Inferior parietal cortex (tissue), 1 donor: ENCODE results near the gene LYSMD1.
A peak's percentile ranks its signal among the peaks of the same experiment; 100 is the strongest.

Experiments
- DNase-seq: peaks from one replicate; pipeline ENCODE4 v3.0.0-alpha.2; 2016; ENCODE audit errors: extremely low spot score

The LYSMD1 gene

DNA sequence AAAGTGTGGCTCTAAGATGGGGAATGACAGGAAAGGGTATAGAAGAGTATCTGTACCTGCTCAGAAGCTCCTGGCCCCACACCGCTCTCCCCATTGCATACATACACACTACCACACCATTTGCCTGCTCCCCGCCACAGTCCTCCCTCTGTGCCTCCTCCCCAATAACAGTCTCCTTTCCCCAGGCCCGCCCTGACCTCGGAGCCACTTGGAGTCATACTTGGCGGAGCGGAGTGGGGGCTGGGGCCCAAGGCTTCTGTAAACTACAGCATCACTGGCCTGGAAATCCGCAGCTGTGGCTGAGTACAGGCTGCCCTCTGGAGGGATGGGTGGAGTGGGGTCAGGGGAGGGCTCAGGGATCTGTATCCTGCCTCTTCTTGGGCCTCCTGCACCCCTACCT is 27.9 kb downstream of the LYSMD1 start:
- no peak for DNase-seq

DNA sequence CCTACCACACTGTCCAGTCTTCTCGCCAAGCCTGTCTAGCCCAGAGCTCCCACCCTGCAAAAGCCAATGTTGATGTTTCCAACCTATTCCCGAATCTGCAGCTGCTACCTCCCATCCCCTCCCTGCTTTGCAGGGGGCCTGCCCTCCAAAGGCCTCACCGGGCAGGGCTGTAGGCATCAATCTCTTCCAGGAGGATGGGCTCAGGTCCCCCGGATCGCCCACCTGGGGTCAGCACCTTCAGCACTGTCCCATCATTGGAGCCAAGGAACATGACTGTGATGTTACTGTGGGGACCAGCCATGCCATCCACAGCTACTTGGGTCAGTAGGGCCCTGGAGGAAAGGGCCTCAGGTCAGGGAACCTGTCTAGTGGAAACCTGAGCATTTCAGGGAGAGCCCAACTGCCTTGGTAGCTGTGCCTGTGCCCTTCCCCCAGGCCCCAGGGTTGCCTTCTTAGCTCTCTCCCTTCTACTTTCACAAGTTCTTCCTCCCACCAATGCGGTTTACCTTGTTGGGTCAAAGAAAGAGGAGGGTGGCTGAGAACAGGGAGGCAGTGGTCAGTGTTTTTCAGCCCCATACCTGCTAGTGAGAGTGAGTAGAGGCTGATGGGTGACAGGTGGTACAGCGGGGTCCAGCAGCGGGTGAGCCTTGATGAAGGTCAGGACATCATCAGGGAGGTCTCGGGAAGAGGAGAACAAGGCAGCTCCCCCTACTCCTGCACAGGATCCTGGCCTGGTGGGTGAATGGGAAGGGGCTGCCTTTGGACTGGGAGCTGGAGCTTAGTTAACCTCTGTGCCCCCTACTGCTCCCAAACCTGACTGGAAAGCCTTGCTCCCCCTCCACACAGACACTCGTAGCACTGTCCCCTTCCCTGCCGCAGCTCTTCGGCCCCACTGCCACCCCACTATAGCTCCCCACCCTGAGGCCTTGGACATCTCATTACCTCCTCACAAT is 30.0 kb downstream of the LYSMD1 start:
- no peak for DNase-seq

DNA sequence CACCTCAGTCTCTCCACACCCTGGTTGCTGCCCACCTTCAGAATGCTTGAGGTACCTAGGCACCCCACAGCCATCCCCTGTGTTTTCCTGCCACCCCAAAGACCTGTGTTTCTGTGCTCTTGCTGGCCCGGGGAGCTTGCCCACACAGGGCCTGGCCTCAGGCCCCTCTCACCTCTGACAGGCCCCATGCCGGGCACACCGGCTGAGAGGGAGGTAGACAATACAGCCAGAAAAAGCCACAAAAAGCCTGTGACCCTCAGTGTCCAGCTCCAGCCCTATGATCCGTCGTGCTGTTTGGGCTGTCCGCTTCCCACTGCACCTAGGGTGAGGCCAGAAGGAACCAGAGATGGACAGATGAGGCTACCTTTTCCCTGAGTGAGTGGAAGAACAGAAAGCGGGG is 30.7 kb downstream of the LYSMD1 start:
- DNase-seq: no peak

DNA sequence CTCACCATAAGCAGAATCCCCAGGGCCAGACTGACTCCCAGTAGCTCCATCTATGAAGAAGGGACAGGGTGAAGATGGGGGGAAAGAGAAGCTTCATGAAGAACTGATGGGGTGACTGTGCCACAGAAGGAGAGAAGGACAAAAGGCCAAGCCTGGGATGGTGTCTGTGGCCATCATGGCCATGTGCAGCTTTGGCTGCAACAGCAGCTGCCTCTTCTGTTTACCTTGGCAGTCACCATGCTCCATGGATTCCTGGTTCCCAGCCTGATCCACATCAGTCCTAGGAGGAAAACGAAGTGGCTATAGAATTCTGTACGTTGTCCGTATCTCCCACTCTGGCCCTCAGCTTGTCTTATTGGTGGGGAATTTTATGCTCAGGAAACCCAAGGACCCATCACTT is 31.3 kb downstream of the LYSMD1 start:
- no peak for DNase-seq

DNA sequence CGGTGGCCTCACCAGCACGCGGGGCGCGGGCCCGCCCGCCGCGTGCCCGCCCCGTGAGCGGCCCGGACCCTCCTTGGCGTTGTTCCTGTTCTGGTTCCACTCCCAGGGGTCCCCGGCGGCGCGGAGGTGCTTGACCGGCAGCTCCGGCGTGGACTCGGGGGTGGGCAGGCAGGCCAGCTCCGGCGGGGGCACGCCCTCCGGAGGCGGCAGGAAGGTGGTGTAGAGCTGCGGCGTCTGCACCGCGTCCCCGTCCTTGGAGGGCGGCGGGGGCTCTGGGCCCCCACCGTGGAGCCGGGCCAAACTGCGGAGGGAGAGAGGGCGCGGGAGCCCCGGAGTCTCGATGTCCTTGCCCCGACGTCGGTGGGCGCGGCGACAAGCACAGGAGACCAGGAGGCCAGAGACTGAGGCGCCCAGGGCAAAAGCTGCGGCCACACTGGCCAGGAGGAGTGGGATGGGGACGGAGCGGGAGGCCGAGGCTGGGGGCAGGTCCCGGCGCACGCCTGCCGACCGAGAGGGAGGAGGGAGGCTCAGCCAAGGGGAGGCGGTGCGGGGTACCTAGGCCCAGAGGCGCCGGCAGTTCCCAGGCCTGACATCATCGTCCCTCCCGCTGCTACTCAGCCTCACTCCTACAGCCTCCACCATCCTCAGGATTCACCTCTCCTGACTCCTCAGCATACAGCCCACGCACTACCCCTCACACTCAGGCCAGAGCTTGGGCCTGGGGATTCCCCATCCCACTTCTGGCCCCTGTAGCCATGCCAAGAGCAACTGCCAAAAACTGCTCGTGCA is 32.5 kb downstream of the LYSMD1 start:
- no peak for DNase-seq

DNA sequence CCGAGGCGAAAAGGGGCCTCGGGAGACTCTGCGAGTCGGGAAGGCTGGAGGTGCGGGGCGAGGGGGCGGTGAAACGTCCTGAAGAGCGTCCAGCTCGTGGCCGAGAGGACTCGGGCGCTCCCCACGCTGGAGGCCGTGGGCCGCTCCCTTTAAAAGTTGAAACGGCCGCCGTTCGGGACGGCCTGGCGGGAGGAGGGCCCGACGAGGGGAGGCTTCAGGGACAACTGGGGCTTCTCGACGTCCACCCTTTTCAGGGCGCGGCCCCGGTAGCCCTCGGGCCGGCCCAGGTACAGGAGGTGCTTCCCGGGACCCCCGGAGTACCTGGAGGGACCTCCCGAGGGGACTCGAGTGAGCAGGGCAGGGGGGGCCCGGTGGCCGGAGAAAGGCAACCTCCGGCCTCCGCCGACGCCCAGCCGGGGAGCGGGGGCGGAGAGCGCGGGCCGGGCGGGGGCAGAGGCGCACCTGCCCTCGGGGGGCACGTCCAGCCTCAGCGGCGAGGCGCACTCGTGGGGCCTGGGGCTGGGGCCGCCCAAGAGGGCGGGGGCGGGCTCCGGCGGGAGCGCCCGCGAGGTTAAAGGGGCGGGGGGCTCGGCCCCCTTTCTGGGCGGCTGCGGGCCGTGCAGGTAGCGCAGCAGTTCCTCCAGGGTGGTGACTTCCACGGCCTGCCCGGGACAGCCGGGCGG is 33.2 kb downstream of the LYSMD1 start:
- DNase-seq: no peak

DNA sequence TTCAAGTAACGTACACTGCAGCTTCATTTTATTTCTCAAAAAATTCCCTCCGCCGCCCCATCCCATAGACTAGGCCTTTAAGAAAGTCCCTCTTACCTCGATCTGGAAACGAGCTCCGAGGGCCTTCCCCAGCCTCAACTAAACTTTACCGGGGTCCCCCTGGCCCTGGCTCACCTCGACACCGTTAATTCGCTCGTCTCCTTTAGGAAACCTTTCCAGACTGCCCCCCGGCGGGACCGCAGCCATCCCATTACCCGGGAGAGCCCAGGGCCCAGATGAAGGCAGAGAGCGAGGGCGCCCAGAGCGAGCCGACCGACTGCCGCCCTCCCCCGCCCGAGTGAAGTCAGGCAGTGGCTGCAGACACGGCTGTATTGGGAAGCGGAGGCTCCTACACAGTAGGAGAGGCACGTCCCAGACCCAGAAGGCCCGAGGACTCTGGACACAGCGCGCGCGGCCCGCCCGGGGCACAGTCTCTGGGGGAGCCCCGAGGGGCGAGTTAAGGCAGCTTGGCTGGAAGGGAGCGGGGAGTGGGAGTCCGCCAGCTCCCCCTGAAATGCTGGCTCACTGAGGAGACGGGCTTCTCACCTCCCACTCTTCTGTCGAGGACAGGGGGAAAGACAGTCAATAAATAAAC is 33.9 kb downstream of the LYSMD1 start:
- DNase-seq: no peak

DNA sequence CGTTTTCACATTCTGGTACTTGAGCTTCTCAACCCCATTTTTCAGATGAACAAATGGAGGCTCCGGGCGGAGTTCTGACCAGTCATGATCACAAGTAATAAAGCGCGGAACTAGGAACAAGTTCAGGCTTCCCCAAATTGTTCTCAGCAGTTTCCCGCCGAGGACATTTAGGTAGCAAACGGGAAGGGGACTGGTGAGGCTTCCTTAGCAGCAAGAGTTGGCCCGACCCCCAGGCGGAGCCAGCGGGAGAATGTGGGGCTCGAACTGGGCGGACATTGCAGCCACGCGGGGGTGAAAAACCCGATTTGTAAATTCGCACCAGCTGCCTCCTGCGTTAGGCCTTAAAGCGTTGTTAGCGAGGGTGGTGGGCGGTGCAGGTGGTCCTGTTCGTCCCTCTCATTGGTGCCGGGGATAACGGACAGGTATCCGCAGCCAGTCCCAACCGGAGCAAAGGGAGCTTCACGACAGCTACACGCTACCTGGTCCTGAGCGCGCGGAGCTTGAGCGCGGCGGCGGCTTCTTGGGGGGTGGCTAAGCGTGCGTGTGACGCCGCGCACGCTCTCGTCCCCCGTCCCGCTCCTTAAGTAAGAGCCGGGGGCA is 34.6 kb downstream of the LYSMD1 start:
- DNase-seq: peak; percentile 66

DNA sequence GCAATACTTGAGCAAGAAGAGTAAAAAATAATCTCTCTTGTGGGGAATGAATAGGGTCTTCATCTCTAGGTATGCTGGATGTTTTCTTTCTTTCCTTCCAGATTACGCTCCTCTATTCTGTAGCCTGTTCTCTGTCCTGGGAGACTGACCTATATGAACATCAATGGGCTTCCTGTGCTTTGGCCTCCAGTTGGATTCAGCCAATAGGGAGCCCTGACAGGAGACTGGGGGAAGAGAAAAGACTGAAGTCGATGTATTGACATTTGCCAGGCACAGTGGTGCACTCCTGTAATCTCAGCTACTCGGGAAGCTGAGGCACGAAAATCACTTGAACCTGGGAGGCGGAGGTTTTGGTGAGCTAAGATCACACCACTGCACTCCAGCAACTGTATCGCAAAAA is 36.9 kb downstream of the LYSMD1 start:
- DNase-seq: no peak

DNA sequence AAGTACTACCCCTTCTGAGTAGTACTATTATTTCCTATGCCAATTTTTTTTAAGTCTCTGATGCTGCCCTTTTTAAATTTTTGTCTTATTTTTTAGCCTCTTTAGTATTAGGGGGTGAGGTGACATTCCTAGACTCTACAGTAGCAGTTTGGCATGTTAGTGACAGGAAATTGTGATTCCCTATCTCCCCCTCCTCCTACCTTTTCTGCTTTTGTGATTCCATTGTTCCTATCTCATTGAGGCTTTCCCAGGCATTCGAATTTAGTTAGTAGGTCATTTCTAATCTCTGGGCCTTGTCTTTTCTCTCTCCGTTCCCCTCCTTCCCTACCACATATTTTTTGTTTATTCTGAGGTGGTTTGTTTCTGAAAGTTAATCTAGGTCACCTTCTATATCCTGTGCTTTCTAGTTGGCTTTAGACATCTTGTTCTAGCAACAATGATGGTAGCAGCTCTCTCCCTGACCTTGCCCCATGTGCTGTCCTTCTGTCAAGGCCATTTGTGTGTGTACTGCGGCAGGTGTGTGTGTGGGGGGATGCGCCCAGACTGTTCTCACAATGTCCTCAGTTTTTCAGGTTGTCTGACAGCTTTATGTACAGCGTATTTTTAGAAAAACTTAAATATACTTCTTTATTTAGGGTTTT is 40.8 kb downstream of the LYSMD1 start:
- DNase-seq: no peak

DNA sequence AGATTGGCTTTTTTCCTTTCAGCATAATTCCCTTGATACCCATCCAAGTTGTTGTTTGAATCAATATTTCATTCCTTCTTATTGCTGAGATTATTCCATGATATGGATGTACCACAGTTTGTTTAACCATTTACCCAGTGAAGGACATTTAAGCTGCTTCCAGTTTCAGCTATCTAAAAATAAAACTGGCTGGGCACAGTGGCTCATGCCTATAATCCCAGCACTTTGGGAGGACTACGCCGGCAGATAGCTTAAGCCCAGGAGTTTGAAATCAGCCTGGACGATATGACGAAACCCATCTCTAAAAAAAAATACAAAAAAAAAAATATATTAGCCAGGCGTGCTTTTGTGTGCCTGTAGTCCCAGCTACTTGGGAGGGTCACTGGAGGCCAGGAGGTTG is 51.8 kb downstream of the LYSMD1 start:
- no peak for DNase-seq
